ENCODE data around the gene PIGR. TPM values are rescaled to one million over a fixed set of nuclear protein-coding genes. Genes with fewer than 3 reads are reported as not detected.

The PIGR gene
- polyA plus RNA-seq, 1 of the 3 experiments (the other 2 are of a cell fraction) = not detected

DNA sequence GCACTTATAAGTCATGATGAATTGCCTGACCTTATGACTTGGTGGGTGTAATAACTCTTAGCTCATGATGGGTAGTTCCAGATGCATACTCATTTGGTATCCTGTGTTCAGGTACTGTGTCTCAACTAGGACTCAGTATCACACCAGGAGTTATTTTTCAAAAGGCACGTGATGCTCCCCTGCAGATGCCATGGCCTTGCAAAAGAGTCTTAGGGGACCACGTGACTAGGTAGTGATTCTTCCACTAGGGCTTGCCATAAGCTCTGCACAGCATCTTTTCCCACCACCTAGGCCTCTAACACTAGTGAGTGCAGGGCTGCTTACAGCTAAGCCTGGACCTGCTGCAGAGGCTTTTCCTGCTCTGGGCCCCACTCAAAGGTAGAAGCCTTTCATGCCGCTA lies 27.9 kb upstream of the PIGR start:
- no peaks in the 10 kb centered on the region for H3K79me2 ChIP-seq (ENCODE audit: insufficient read depth)
- H3K9me3 ChIP-seq = no peaks in the 10 kb centered on the region
- CTCF ChIA-PET = interaction anchor here (1.0 to 6.1 kb wide), 5 partner anchors 8 to 362 kb away, joined by 3 to 48 read pairs (median 5); partner anchors contain the start of gene EIF2D
- WGBS (ENCODE audit: low lambda C conversion rate) = 40% methylated on average over 3 of the region's 3 CpGs
- no peak overlapping the region for H3K4me2 ChIP-seq
- H3K4me3 ChIP-seq (ENCODE audit: low read depth in 2 of 2, low read length in 1 of 2) = no peak overlapping the region
- H4K20me1 ChIP-seq (ENCODE audit: insufficient read depth) = no peaks in the 10 kb centered on the region
- no peak overlapping the region for H3K9ac ChIP-seq
- no peaks in the 10 kb centered on the region for H3K9me2 ChIP-seq
- H2AFZ ChIP-seq (ENCODE audit: low read depth) = no peak overlapping the region
- peaks cover 38% of the 10 kb centered on the region; the same call in 1 of the 2 replicates for H3K27me3 ChIP-seq (ENCODE audit: insufficient read depth)
- TF ChIP-seq GABPA (IDR thresholded peaks at IDR 0.05; ENCODE audit: low read depth) (no peak), RCOR1 (IDR thresholded peaks at IDR 0.05; ENCODE audit: low read length) (no peak), FOXM1 (IDR thresholded peaks at IDR 0.05; ENCODE audit: low read depth) (no peak), GATA2 (CRISPR knock-in tag; IDR thresholded peaks at IDR 0.05) (no peak), MXI1 (IDR thresholded peaks at IDR 0.05; ENCODE audit: low read depth, low read length) (no peak), POLR2AphosphoS5 (IDR thresholded peaks at IDR 0.05; ENCODE audit: low read depth, low read length) (no peak), JUND (IDR thresholded peaks at IDR 0.05) (no peak), EP300 (IDR thresholded peaks at IDR 0.05; ENCODE audit: borderline replicate concordance in 1 of 2, low read depth in 1 of 2, low read length in 1 of 2) (no peak), FOXJ3 (CRISPR knock-in tag; IDR thresholded peaks at IDR 0.05) (no peak), SMC3 (IDR thresholded peaks at IDR 0.05; ENCODE audit: low read depth, low read length) (no peak), SIN3A (IDR thresholded peaks at IDR 0.05; ENCODE audit: borderline replicate concordance, low read depth, low read length) (no peak)
- TF ChIP-seq, protein P1, sequence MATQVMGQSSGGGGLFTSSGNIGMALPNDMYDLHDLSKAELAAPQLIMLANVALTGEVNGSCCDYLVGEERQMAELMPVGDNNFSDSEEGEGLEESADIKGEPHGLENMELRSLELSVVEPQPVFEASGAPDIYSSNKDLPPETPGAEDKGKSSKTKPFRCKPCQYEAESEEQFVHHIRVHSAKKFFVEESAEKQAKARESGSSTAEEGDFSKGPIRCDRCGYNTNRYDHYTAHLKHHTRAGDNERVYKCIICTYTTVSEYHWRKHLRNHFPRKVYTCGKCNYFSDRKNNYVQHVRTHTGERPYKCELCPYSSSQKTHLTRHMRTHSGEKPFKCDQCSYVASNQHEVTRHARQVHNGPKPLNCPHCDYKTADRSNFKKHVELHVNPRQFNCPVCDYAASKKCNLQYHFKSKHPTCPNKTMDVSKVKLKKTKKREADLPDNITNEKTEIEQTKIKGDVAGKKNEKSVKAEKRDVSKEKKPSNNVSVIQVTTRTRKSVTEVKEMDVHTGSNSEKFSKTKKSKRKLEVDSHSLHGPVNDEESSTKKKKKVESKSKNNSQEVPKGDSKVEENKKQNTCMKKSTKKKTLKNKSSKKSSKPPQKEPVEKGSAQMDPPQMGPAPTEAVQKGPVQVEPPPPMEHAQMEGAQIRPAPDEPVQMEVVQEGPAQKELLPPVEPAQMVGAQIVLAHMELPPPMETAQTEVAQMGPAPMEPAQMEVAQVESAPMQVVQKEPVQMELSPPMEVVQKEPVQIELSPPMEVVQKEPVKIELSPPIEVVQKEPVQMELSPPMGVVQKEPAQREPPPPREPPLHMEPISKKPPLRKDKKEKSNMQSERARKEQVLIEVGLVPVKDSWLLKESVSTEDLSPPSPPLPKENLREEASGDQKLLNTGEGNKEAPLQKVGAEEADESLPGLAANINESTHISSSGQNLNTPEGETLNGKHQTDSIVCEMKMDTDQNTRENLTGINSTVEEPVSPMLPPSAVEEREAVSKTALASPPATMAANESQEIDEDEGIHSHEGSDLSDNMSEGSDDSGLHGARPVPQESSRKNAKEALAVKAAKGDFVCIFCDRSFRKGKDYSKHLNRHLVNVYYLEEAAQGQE (IDR thresholded peaks at IDR 0.05; ENCODE audit: low read depth, low read length) = no peak
- TF ChIP-seq, protein P2, sequence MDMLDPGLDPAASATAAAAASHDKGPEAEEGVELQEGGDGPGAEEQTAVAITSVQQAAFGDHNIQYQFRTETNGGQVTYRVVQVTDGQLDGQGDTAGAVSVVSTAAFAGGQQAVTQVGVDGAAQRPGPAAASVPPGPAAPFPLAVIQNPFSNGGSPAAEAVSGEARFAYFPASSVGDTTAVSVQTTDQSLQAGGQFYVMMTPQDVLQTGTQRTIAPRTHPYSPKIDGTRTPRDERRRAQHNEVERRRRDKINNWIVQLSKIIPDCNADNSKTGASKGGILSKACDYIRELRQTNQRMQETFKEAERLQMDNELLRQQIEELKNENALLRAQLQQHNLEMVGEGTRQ (IDR thresholded peaks at IDR 0.05; ENCODE audit: borderline replicate concordance, low read depth, low read length) = no peak
- TF ChIP-seq, protein P3, sequence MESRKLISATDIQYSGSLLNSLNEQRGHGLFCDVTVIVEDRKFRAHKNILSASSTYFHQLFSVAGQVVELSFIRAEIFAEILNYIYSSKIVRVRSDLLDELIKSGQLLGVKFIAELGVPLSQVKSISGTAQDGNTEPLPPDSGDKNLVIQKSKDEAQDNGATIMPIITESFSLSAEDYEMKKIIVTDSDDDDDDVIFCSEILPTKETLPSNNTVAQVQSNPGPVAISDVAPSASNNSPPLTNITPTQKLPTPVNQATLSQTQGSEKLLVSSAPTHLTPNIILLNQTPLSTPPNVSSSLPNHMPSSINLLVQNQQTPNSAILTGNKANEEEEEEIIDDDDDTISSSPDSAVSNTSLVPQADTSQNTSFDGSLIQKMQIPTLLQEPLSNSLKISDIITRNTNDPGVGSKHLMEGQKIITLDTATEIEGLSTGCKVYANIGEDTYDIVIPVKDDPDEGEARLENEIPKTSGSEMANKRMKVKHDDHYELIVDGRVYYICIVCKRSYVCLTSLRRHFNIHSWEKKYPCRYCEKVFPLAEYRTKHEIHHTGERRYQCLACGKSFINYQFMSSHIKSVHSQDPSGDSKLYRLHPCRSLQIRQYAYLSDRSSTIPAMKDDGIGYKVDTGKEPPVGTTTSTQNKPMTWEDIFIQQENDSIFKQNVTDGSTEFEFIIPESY (IDR thresholded peaks at IDR 0.05; ENCODE audit: borderline replicate concordance, low read depth) = no peak
- DNase-seq = no peak
- H3F3A ChIP-seq (replicated peaks; ENCODE audit: insufficient read depth) = no peaks in the 10 kb centered on the region
- no peaks in the 10 kb centered on the region for H3K36me3 ChIP-seq (replicated peaks in 1 of 2; ENCODE audit: control insufficient read depth in 1 of 2, insufficient read depth in 2 of 2, low read length in 1 of 2)
- H3K27ac ChIP-seq (ENCODE audit: low read depth in 2 of 2, low read length in 1 of 2) = no peak overlapping the region
- POLR2A ChIA-PET = no interaction called here
- no peaks in the 10 kb centered on the region for H3K4me1 ChIP-seq (ENCODE audit: control insufficient read depth in 1 of 2, insufficient read depth in 2 of 2, low read depth in 1 of 2, low read length in 1 of 2)

All from SK-N-SH (cell line).